Mesendoderm (in vitro differentiated cells): ENCODE results near the gene LSM3.

Experiments used
- DNase-seq: peaks from one replicate; pipeline ENCODE4 v3.0.0; 2013
- H2AK5ac ChIP-seq: 2 replicates; pipeline ENCODE4 v1.6.1; 2013; ENCODE audit warnings: low read length, inconsistent platforms
- H2BK120ac ChIP-seq: 2 replicates; pipeline ENCODE4 v1.6.1; 2013; ENCODE audit warnings: low read depth, mild to moderate bottlenecking, low read length, moderate library complexity, mixed read lengths
- H2BK15ac ChIP-seq: replicated peaks from 2 replicates; pipeline ENCODE4 v1.6.1; 2013; ENCODE audit warnings: low read depth, mild to moderate bottlenecking, moderate library complexity
- H2BK5ac ChIP-seq: 2 replicates; pipeline ENCODE4 v1.6.1; 2013; ENCODE audit warnings: low read length, inconsistent platforms
- H3K18ac ChIP-seq: 2 replicates; pipeline ENCODE4 v1.6.1; 2013; ENCODE audit warnings: mild to moderate bottlenecking, low read length, mixed read lengths
- H3K23ac ChIP-seq: one replicate; pipeline ENCODE4 v1.6.1; 2013; ENCODE audit warnings: low read length
- H3K27ac ChIP-seq: 2 replicates; pipeline ENCODE4 v1.5.1; 2013; ENCODE audit warnings: low read depth, mild to moderate bottlenecking, inconsistent platforms, low read length, moderate library complexity
- H3K27me3 ChIP-seq: 2 replicates; pipeline ENCODE4 v1.6.1; 2013; ENCODE audit warnings: low read length, control low read depth, mild to moderate bottlenecking, inconsistent platforms; ENCODE audit not compliant: insufficient read depth, poor library complexity
- H3K36me3 ChIP-seq: 2 replicates; pipeline ENCODE4 v1.6.1; 2013; ENCODE audit warnings: low read length, inconsistent platforms; ENCODE audit not compliant: control insufficient read depth, insufficient read depth
- H3K4ac ChIP-seq: one replicate; pipeline ENCODE4 v1.6.1; 2013; ENCODE audit warnings: low read depth, mild to moderate bottlenecking, low read length, moderate library complexity
- H3K4me1 ChIP-seq: 2 replicates; pipeline ENCODE4 v1.6.1; 2013; ENCODE audit warnings: low read depth, low read length, inconsistent platforms; ENCODE audit not compliant: control insufficient read depth
- H3K4me2 ChIP-seq: 2 replicates; pipeline ENCODE4 v1.6.1; 2013; ENCODE audit warnings: low read length
- H3K4me3 ChIP-seq: 2 replicates; pipeline ENCODE4 v1.5.1; 2013; ENCODE audit warnings: mild to moderate bottlenecking, low read length
- H3K56ac ChIP-seq: one replicate; pipeline ENCODE4 v1.6.1; 2013; ENCODE audit warnings: low read length
- H3K79me1 ChIP-seq: 2 replicates; pipeline ENCODE4 v1.6.1; 2013; ENCODE audit warnings: low read length, inconsistent platforms
- H3K79me2 ChIP-seq: 2 replicates; pipeline ENCODE4 v1.6.1; 2013; ENCODE audit warnings: mild to moderate bottlenecking, low read length; ENCODE audit not compliant: control insufficient read depth, insufficient read depth
- H3K9ac ChIP-seq: 2 replicates; pipeline ENCODE4 v1.6.1; 2013; ENCODE audit warnings: low read length, inconsistent platforms
- H4K5ac ChIP-seq: one replicate; pipeline ENCODE4 v1.6.1; 2013; ENCODE audit warnings: low read length
- H4K8ac ChIP-seq: one replicate; pipeline ENCODE4 v1.6.1; 2013; ENCODE audit warnings: low read depth, mild to moderate bottlenecking, control low read depth, low read length, moderate library complexity
- WGBS: extraction: QIAGEN DNeasy Blood & Tissue Kit; methylation state at CpG from one replicate; pipeline ENCODE4 v1.1.7; 2013; ENCODE audit warnings: low lambda C conversion rate, missing lambda C conversion rate; ENCODE audit not compliant: insufficient coverage; ENCODE audit errors: extremely low coverage; 5-methylcytosine and 5-hydroxymethylcytosine counted together

The LSM3 gene

GRCh38 chr3:14200276-14200675 is 21.7 kb downstream of the LSM3 start:
- H3K9ac ChIP-seq, result no peak overlapping the region
- peaks cover 7% of the 10 kb centered on the region for H3K79me1 ChIP-seq
- H3K23ac ChIP-seq, result no peak overlapping the region
- H2BK5ac ChIP-seq, result no peak overlapping the region
- H3K27ac ChIP-seq, result no peak overlapping the region
- H3K79me2 ChIP-seq, result peaks cover 4% of the 10 kb centered on the region
- no peak overlapping the region for H2BK120ac ChIP-seq
- no peak overlapping the region for H2AK5ac ChIP-seq
- no peak overlapping the region for H3K18ac ChIP-seq
- no peaks in the 10 kb centered on the region for H3K27me3 ChIP-seq
- H3K4me3 ChIP-seq, result no peak overlapping the region
- H3K56ac ChIP-seq, result no peak overlapping the region
- no peak overlapping the region for H3K4me2 ChIP-seq
- no peaks in the 10 kb centered on the region for H3K4me1 ChIP-seq
- no CpG with 5 or more reads among the region's 4 CpGs for WGBS
- H3K4ac ChIP-seq, result no peak overlapping the region
- no peak overlapping the region for H2BK15ac ChIP-seq
- no peak for DNase-seq
- H4K5ac ChIP-seq, result no peak overlapping the region
- no peak overlapping the region for H4K8ac ChIP-seq
- peaks cover 5% of the 10 kb centered on the region for H3K36me3 ChIP-seq

- no peak overlapping the region for H3K4me3 ChIP-seq
- H4K8ac ChIP-seq, result no peak overlapping the region
- H3K23ac ChIP-seq, result no peak overlapping the region
- no peak overlapping the region for H2BK5ac ChIP-seq
- no peak overlapping the region for H2BK15ac ChIP-seq
- H3K79me2 ChIP-seq, result peaks cover 4% of the 10 kb centered on the region
- H3K79me1 ChIP-seq, result peaks cover 4% of the 10 kb centered on the region
- no peak overlapping the region for H2AK5ac ChIP-seq
- no CpG with 5 or more reads among the region's 4 CpGs for WGBS
- H3K36me3 ChIP-seq, result peaks cover 5% of the 10 kb centered on the region
- H3K18ac ChIP-seq, result no peak overlapping the region
- no peaks in the 10 kb centered on the region for H3K27me3 ChIP-seq
- no peak overlapping the region for H3K56ac ChIP-seq
- no peak overlapping the region for H3K4ac ChIP-seq
- DNase-seq, result no peak
- no peak overlapping the region for H4K5ac ChIP-seq
- H3K9ac ChIP-seq, result no peak overlapping the region
- no peak overlapping the region for H3K27ac ChIP-seq
- H3K4me2 ChIP-seq, result no peak overlapping the region
- H3K4me1 ChIP-seq, result no peaks in the 10 kb centered on the region
- no peak overlapping the region for H2BK120ac ChIP-seq
Observed at GRCh38 chr3:14200841-14201240, 22.2 kb downstream of the LSM3 start.

GRCh38 chr3:14201940-14202684 is 23.5 kb downstream of the LSM3 start:
- H3K4me2 ChIP-seq, result no peak overlapping the region
- no peak for DNase-seq
- no peaks in the 10 kb centered on the region for H3K27me3 ChIP-seq
- no peak overlapping the region for H2BK5ac ChIP-seq
- H3K79me2 ChIP-seq, result no peaks in the 10 kb centered on the region
- no peak overlapping the region for H2BK120ac ChIP-seq
- no peak overlapping the region for H2AK5ac ChIP-seq
- H3K9ac ChIP-seq, result no peak overlapping the region
- H2BK15ac ChIP-seq, result no peak overlapping the region
- H4K8ac ChIP-seq, result no peak overlapping the region
- H3K4ac ChIP-seq, result no peak overlapping the region
- no peak overlapping the region for H4K5ac ChIP-seq
- no peak overlapping the region for H3K27ac ChIP-seq
- no peaks in the 10 kb centered on the region for H3K79me1 ChIP-seq
- H3K36me3 ChIP-seq, result peaks cover 3% of the 10 kb centered on the region
- H3K18ac ChIP-seq, result no peak overlapping the region
- H3K4me3 ChIP-seq, result no peak overlapping the region
- no peak overlapping the region for H3K23ac ChIP-seq
- no peaks in the 10 kb centered on the region for H3K4me1 ChIP-seq
- H3K56ac ChIP-seq, result no peak overlapping the region
- no CpG with 5 or more reads among the region's 7 CpGs for WGBS

GRCh38 chr3:14202874-14203520 is 24.4 kb downstream of the LSM3 start:
- H3K23ac ChIP-seq, result no peak overlapping the region
- H4K5ac ChIP-seq, result no peak overlapping the region
- H3K4me2 ChIP-seq, result no peak overlapping the region
- no peak overlapping the region for H3K9ac ChIP-seq
- peak overlapping the region; percentile 32 for H3K56ac ChIP-seq
- no peaks in the 10 kb centered on the region for H3K79me2 ChIP-seq
- H2BK120ac ChIP-seq, result no peak overlapping the region
- no peak overlapping the region for H4K8ac ChIP-seq
- H3K4me1 ChIP-seq, result no peaks in the 10 kb centered on the region
- no peak overlapping the region for H3K4me3 ChIP-seq
- H2BK5ac ChIP-seq, result no peak overlapping the region
- H2AK5ac ChIP-seq, result no peak overlapping the region
- H3K18ac ChIP-seq, result no peak overlapping the region
- no peak overlapping the region for H3K4ac ChIP-seq
- WGBS, result no CpG with 5 or more reads among the region's 23 CpGs
- no peaks in the 10 kb centered on the region for H3K79me1 ChIP-seq
- DNase-seq, result no peak
- no peak overlapping the region for H2BK15ac ChIP-seq
- H3K27me3 ChIP-seq, result no peaks in the 10 kb centered on the region
- H3K27ac ChIP-seq, result no peak overlapping the region
- H3K36me3 ChIP-seq, result peaks cover 3% of the 10 kb centered on the region

- Histone ChIP-seq H2BK15ac (no peak overlapping the region), H3K4me1 (no peaks in the 10 kb centered on the region), H3K4ac (no peak overlapping the region), H3K18ac (no peak overlapping the region), H2BK120ac (no peak overlapping the region), H3K56ac (peak overlapping the region; percentile 1), H3K9ac (no peak overlapping the region), H4K5ac (no peak overlapping the region), H3K27ac (no peak overlapping the region), H3K27me3 (no peaks in the 10 kb centered on the region), H2BK5ac (no peak overlapping the region), H3K79me1 (no peaks in the 10 kb centered on the region), H3K79me2 (no peaks in the 10 kb centered on the region), H3K36me3 (peaks cover 3% of the 10 kb centered on the region), H4K8ac (no peak overlapping the region), H2AK5ac (no peak overlapping the region), H3K23ac (no peak overlapping the region), H3K4me2 (no peak overlapping the region), H3K4me3 (no peak overlapping the region)
- no CpG with 5 or more reads among the region's 10 CpGs for WGBS
- peak; percentile 86 for DNase-seq
Observed at GRCh38 chr3:14203521-14204079, 25.0 kb downstream of the LSM3 start.
